K562 (cell line): Measurements from ENCODE around the gene CRIM1. TPM values are rescaled to one million over a fixed set of nuclear protein-coding genes. Genes with fewer than 3 reads are reported as not detected.

ENCODE experiments used
- ATAC-seq: fragments of 200-7000 bp; cut with Tn5 transposase; 3 replicates; pipeline ENCODE4 v1.9.1; 2020; ENCODE audit warnings: moderate library complexity
- BruUV-seq: library from RNA; stranded (reverse); fragments of 400-500 nt; replicated peaks from 2 replicates; lab custom pipeline; 2021; lab: Mats Ljungman, UMichigan
- CTCF ChIA-PET: fragments of 300-600 bp; formaldehyde crosslinking; extraction: SDS; loops from one replicate; lab custom pipeline; 2021; ENCODE audit warnings: low intra/inter-chr PET ratio; lab: Yijun Ruan, JAX
- POLR2A ChIA-PET: fragments of 300-600, 350-650 bp; sonication (Branson Sonifier 250); formaldehyde crosslinking; extraction: SDS; loops from one replicate; lab custom pipeline; 2021; ENCODE audit warnings: antibody characterized with exemption, inconsistent platforms; lab: Yijun Ruan, JAX
- DNase-seq, 4 experiments: peaks; one replicate each; pipeline versions ENCODE4 v3.0.0 to v3.0.0-alpha.2; 2011 to 2018; ENCODE audit warnings: low spot score in 3 of 4, mixed read lengths in 3 of 4; ENCODE audit errors: extremely low read depth in 1 of 4
- FAIRE-seq: peaks from 2 replicates; lab custom pipeline; 2011; peaks lifted over from hg19 to GRCh38; lab: Jason Lieb, UNC
- H2AFZ ChIP-seq: 2 replicates; pipeline ENCODE4 v1.6.0; 2011; ENCODE audit warnings: low read depth, low read length, control low read depth, inconsistent platforms
- H3K27ac ChIP-seq: fragments of 200-600 bp; 3 replicates; pipeline ENCODE4 v1.8.0; 2011; ENCODE audit warnings: low read depth, mild to moderate bottlenecking, control low read depth, inconsistent platforms, low read length, moderate library complexity, mixed read lengths; ENCODE audit errors: extremely low read depth
- H3K27me3 ChIP-seq, 2 experiments: fragments of 300-600 bp in 1 of 2; 2 replicates in 1 of 2; 3 replicates in 1 of 2; pipeline versions ENCODE4 v1.6.0 to v1.8.0; 2011; ENCODE audit warnings: inconsistent platforms in 2 of 2, low read length in 2 of 2, mild to moderate bottlenecking in 1 of 2, mixed read lengths in 1 of 2, moderate library complexity in 1 of 2; ENCODE audit not compliant: control insufficient read depth in 2 of 2, insufficient read depth in 2 of 2
- H3K36me3 ChIP-seq: fragments of 300-600 bp; 3 replicates; pipeline ENCODE4 v1.8.0; 2011; ENCODE audit warnings: mild to moderate bottlenecking, low read length, inconsistent platforms; ENCODE audit not compliant: control insufficient read depth, insufficient read depth
- H3K4me1 ChIP-seq, 2 experiments: fragments of 200-600 bp in 1 of 2; replicated peaks in 1 of 2; 2 replicates in 1 of 2; 3 replicates in 1 of 2; pipeline versions ENCODE4 v1.5.1 to v1.8.0; 2011; ENCODE audit warnings: inconsistent platforms in 2 of 2, low read length in 2 of 2, mild to moderate bottlenecking in 1 of 2, mixed read lengths in 1 of 2, moderate library complexity in 1 of 2; ENCODE audit not compliant: control insufficient read depth in 2 of 2, insufficient read depth in 2 of 2
- H3K4me2 ChIP-seq: 2 replicates; pipeline ENCODE4 v1.6.1; 2011; ENCODE audit warnings: low read length, control low read depth, inconsistent platforms, mixed read lengths; ENCODE audit not compliant: insufficient read depth
- H3K4me3 ChIP-seq: fragments of 200-600 bp; sonication (generic), shearing (Covaris generic); 2 replicates; pipeline ENCODE4 v1.5.1; 2016; ENCODE audit warnings: control low read depth, inconsistent platforms
- H3K79me2 ChIP-seq: fragments of 200-600 bp; 3 replicates; pipeline ENCODE4 v1.8.0; 2011; ENCODE audit warnings: low read length, inconsistent platforms; ENCODE audit not compliant: control insufficient read depth, insufficient read depth
- H3K9ac ChIP-seq, 2 experiments: 2 replicates each; pipeline versions ENCODE4 v1.6.0 to v1.6.1; 2011; ENCODE audit warnings: low read depth in 2 of 2, low read length in 2 of 2, control low read depth in 1 of 2, inconsistent platforms in 1 of 2, mild to moderate bottlenecking in 1 of 2, mixed read lengths in 1 of 2; ENCODE audit not compliant: insufficient read depth in 1 of 2
- H3K9me1 ChIP-seq: one replicate; pipeline ENCODE4 v1.6.0; 2011; ENCODE audit warnings: inconsistent platforms, mild to moderate bottlenecking, low read length, moderate library complexity; ENCODE audit not compliant: control insufficient read depth, insufficient read depth
- H3K9me3 ChIP-seq: replicated peaks from 2 replicates; pipeline ENCODE4 v1.5.1; 2011; ENCODE audit warnings: low read depth, low read length, inconsistent platforms; ENCODE audit not compliant: control insufficient read depth, insufficient read depth
- H4K20me1 ChIP-seq: replicated peaks from 2 replicates; pipeline ENCODE4 v1.6.1; 2011; ENCODE audit warnings: low read length, inconsistent platforms, mixed read lengths; ENCODE audit not compliant: control insufficient read depth, insufficient read depth
- COPS2 ChIP-seq: fragments of 450-650 bp; conservative IDR thresholded peaks from 2 replicates; pipeline ENCODE4 v1.6.1; 2016; ENCODE audit warnings: mild to moderate bottlenecking, moderate library complexity
- ELK3 ChIP-seq: fragments of 450-650 bp; formaldehyde crosslinking; IDR thresholded peaks from 2 replicates; pipeline ENCODE4 v1.4.0; 2020; ENCODE audit warnings: mild to moderate bottlenecking
- ESRRA ChIP-seq: fragments of 450-650 bp; IDR thresholded peaks from 2 replicates; pipeline ENCODE4 v1.6.1; 2014; ENCODE audit warnings: low read depth, mild to moderate bottlenecking, moderate library complexity, borderline replicate concordance
- MYNN ChIP-seq, 2 experiments: sonication (generic); formaldehyde crosslinking in 1 of 2; IDR thresholded peaks; 2 replicates each; pipeline versions ENCODE4 v1.5.0 to v1.6.1; 2016 to 2020; ENCODE audit warnings: antibody characterized with exemption in 1 of 2, missing genetic modification reagents in 1 of 2
- PHF20 ChIP-seq: fragments of 450-650 bp; IDR thresholded peaks from 2 replicates; pipeline ENCODE4 v1.6.1; 2018; ENCODE audit not compliant: partially characterized antibody
- WHSC1 ChIP-seq: IDR thresholded peaks from one replicate; pipeline ENCODE4 v1.6.1; 2012; ENCODE audit warnings: low read length, control low read depth, inconsistent platforms
- ZBTB33 ChIP-seq: sonication (generic); formaldehyde crosslinking; IDR thresholded peaks from 2 replicates; pipeline ENCODE4 v1.8.1; 2023; ENCODE audit warnings: mild to moderate bottlenecking, missing genetic modification reagents
- WGBS: fragments of 100-300 bp; shearing (Covaris generic); methylation state at CpG from one replicate; pipeline ENCODE4 v1.1.6; 2016; ENCODE audit warnings: low coverage, mixed read lengths; ENCODE audit not compliant: insufficient coverage; ENCODE audit errors: missing lambda C conversion rate; 5-methylcytosine and 5-hydroxymethylcytosine counted together
- in situ Hi-C: fragments of 300-500 bp; cut with MboI; formaldehyde crosslinking; loops from 4 replicates; pipeline ENCODE4 v1.15.0; 2018; ENCODE audit warnings: inconsistent platforms, mixed read lengths
- intact Hi-C: fragments of 100-400 bp; cut with micrococcal nuclease; formaldehyde crosslinking; loops from 2 replicates; pipeline ENCODE4 v1.14.2; 2022
- polyA plus RNA-seq, 8 experiments: library from polyadenylated mRNA; depleted of rRNA in 4 of 8; stranded (reverse) in 5 of 8; unstranded in 3 of 8; fragments of >200 nt; fragmentation: Nextera tagmentation in 2 of 8; fragmentation: Illumina TruSeq in 1 of 8; extraction: Ambion mirVana in 2 of 8; extraction: Trizol in 1 of 8; gene quantifications; 2 replicates each; pipeline versions ENCODE4 v1.2.1 to v1.2.3, GENCODE V29; 2011 to 2014; ENCODE audit warnings: inconsistent platforms in 1 of 8, missing spikeins in 1 of 8
- total RNA-seq, 7 experiments: library from RNA; depleted of rRNA in 6 of 7; stranded (reverse); fragments of >200 nt in 6 of 7; fragmentation: Illumina TruSeq in 2 of 7; extraction: Trizol in 2 of 7; gene quantifications; 2 replicates each; pipeline versions ENCODE4 v1.2.1 to v1.2.3, GENCODE V29; 2011 to 2021; ENCODE audit warnings: low replicate concordance in 1 of 7

The CRIM1 gene
- total and polyA plus RNA-seq, 9 of the 15 experiments (the other 6 are each of a cell fraction or from before 2014, with no cell fraction given), result 0.01 to 0.36 (median 0.06) TPM; not detected in 1

- Histone ChIP-seq H3K4me3 (no peak overlapping the region), H3K79me2 (no peaks in the 10 kb centered on the region), H2AFZ (no peak overlapping the region), H3K9me1 (no peaks in the 10 kb centered on the region), H4K20me1 (no peaks in the 10 kb centered on the region), H3K27me3 (peaks cover 0 to 8% of the 10 kb centered on the region in 2 experiments; a peak in 2 of 5 replicates), H3K4me2 (no peak overlapping the region), H3K27ac (no peak overlapping the region), H3K4me1 (no peaks in the 10 kb centered on the region; a peak in 1 of 5 replicates), H3K9me3 (no peaks in the 10 kb centered on the region), H3K36me3 (no peaks in the 10 kb centered on the region), H3K9ac (no peak overlapping the region)
- FAIRE-seq, result no peak
- ChIA-PET POLR2A (no interaction called here), CTCF (no interaction called here)
- no TSS peak for BruUV-seq
- TF ChIP-seq MYNN (IDR thresholded peaks at IDR 0.05), result no peak
- no peak for TF ChIP-seq MYNN (CRISPR knock-in tag; IDR thresholded peaks at IDR 0.05)
- no peak for TF ChIP-seq COPS2
- no peak for TF ChIP-seq ELK3
- no peak for TF ChIP-seq ZBTB33 (CRISPR knock-in tag)
- TF ChIP-seq ESRRA, result no peak
- no peak for TF ChIP-seq WHSC1
- no peak for TF ChIP-seq PHF20
- WGBS, result 0% methylated on average over 3 of the region's 3 CpGs
- no peak for ATAC-seq
- intact Hi-C loops, result no loop called here
- no peak for DNase-seq
- in situ Hi-C loops, result no loop called here
These were observed 142.1 kb downstream of the CRIM1 start for GRCh38 chr2:36497570-36498163.
